K562 (cell line): ENCODE results near the gene AIFM3. TPM values are rescaled to one million over a fixed set of nuclear protein-coding genes. Genes with fewer than 3 reads are reported as not detected.

Experiments used
- ATAC-seq: fragments of 200-7000 bp; cut with Tn5 transposase; 3 replicates; pipeline ENCODE4 v1.9.1; 2020; ENCODE audit warnings: moderate library complexity
- BruUV-seq: library from RNA; stranded (reverse); fragments of 400-500 nt; replicated peaks from 2 replicates; lab custom pipeline; 2021; lab: Mats Ljungman, UMichigan
- CTCF ChIA-PET: fragments of 300-600 bp; formaldehyde crosslinking; extraction: SDS; loops from one replicate; lab custom pipeline; 2021; ENCODE audit warnings: low intra/inter-chr PET ratio; lab: Yijun Ruan, JAX
- POLR2A ChIA-PET: fragments of 300-600, 350-650 bp; sonication (Branson Sonifier 250); formaldehyde crosslinking; extraction: SDS; loops from one replicate; lab custom pipeline; 2021; ENCODE audit warnings: antibody characterized with exemption, inconsistent platforms; lab: Yijun Ruan, JAX
- DNase-seq, 4 experiments: peaks; one replicate each; pipeline versions ENCODE4 v3.0.0 to v3.0.0-alpha.2; 2011 to 2018; ENCODE audit warnings: low spot score in 3 of 4, mixed read lengths in 3 of 4; ENCODE audit errors: extremely low read depth in 1 of 4
- FAIRE-seq: peaks from 2 replicates; lab custom pipeline; 2011; peaks lifted over from hg19 to GRCh38; lab: Jason Lieb, UNC
- H2AFZ ChIP-seq: 2 replicates; pipeline ENCODE4 v1.6.0; 2011; ENCODE audit warnings: low read depth, low read length, control low read depth, inconsistent platforms
- H3K27ac ChIP-seq: fragments of 200-600 bp; 3 replicates; pipeline ENCODE4 v1.8.0; 2011; ENCODE audit warnings: low read depth, mild to moderate bottlenecking, control low read depth, inconsistent platforms, low read length, moderate library complexity, mixed read lengths; ENCODE audit errors: extremely low read depth
- H3K27me3 ChIP-seq, 2 experiments: fragments of 300-600 bp in 1 of 2; 2 replicates in 1 of 2; 3 replicates in 1 of 2; pipeline versions ENCODE4 v1.6.0 to v1.8.0; 2011; ENCODE audit warnings: inconsistent platforms in 2 of 2, low read length in 2 of 2, mild to moderate bottlenecking in 1 of 2, mixed read lengths in 1 of 2, moderate library complexity in 1 of 2; ENCODE audit not compliant: control insufficient read depth in 2 of 2, insufficient read depth in 2 of 2
- H3K36me3 ChIP-seq: fragments of 300-600 bp; 3 replicates; pipeline ENCODE4 v1.8.0; 2011; ENCODE audit warnings: mild to moderate bottlenecking, low read length, inconsistent platforms; ENCODE audit not compliant: control insufficient read depth, insufficient read depth
- H3K4me1 ChIP-seq, 2 experiments: fragments of 200-600 bp in 1 of 2; replicated peaks in 1 of 2; 2 replicates in 1 of 2; 3 replicates in 1 of 2; pipeline versions ENCODE4 v1.5.1 to v1.8.0; 2011; ENCODE audit warnings: inconsistent platforms in 2 of 2, low read length in 2 of 2, mild to moderate bottlenecking in 1 of 2, mixed read lengths in 1 of 2, moderate library complexity in 1 of 2; ENCODE audit not compliant: control insufficient read depth in 2 of 2, insufficient read depth in 2 of 2
- H3K4me2 ChIP-seq: 2 replicates; pipeline ENCODE4 v1.6.1; 2011; ENCODE audit warnings: low read length, control low read depth, inconsistent platforms, mixed read lengths; ENCODE audit not compliant: insufficient read depth
- H3K4me3 ChIP-seq: fragments of 200-600 bp; sonication (generic), shearing (Covaris generic); 2 replicates; pipeline ENCODE4 v1.5.1; 2016; ENCODE audit warnings: control low read depth, inconsistent platforms
- H3K79me2 ChIP-seq: fragments of 200-600 bp; 3 replicates; pipeline ENCODE4 v1.8.0; 2011; ENCODE audit warnings: low read length, inconsistent platforms; ENCODE audit not compliant: control insufficient read depth, insufficient read depth
- H3K9ac ChIP-seq, 2 experiments: 2 replicates each; pipeline versions ENCODE4 v1.6.0 to v1.6.1; 2011; ENCODE audit warnings: low read depth in 2 of 2, low read length in 2 of 2, control low read depth in 1 of 2, inconsistent platforms in 1 of 2, mild to moderate bottlenecking in 1 of 2, mixed read lengths in 1 of 2; ENCODE audit not compliant: insufficient read depth in 1 of 2
- H3K9me1 ChIP-seq: one replicate; pipeline ENCODE4 v1.6.0; 2011; ENCODE audit warnings: inconsistent platforms, mild to moderate bottlenecking, low read length, moderate library complexity; ENCODE audit not compliant: control insufficient read depth, insufficient read depth
- H3K9me3 ChIP-seq: replicated peaks from 2 replicates; pipeline ENCODE4 v1.5.1; 2011; ENCODE audit warnings: low read depth, low read length, inconsistent platforms; ENCODE audit not compliant: control insufficient read depth, insufficient read depth
- H4K20me1 ChIP-seq: replicated peaks from 2 replicates; pipeline ENCODE4 v1.6.1; 2011; ENCODE audit warnings: low read length, inconsistent platforms, mixed read lengths; ENCODE audit not compliant: control insufficient read depth, insufficient read depth
- ATF2 ChIP-seq: sonication (generic); formaldehyde crosslinking; IDR thresholded peaks from 2 replicates; pipeline ENCODE4 v1.8.1; 2022; ENCODE audit warnings: missing genetic modification reagents
- BCOR ChIP-seq: fragments of 450-650 bp; IDR thresholded peaks from 2 replicates; pipeline ENCODE4 v1.6.1; 2016
- BRF2 ChIP-seq: IDR thresholded peaks from 3 replicates; pipeline ENCODE4 v1.6.1; 2011; ENCODE audit warnings: borderline replicate concordance, mild to moderate bottlenecking; ENCODE audit not compliant: insufficient read length, insufficient read depth
- CBX2 ChIP-seq: fragments of 200-600 bp; sonication (generic); IDR thresholded peaks from one replicate; pipeline ENCODE4 v1.6.1; 2012; ENCODE audit warnings: mild to moderate bottlenecking, low read length, inconsistent platforms; ENCODE audit not compliant: insufficient read depth, poor library complexity, severe bottlenecking
- ESRRA ChIP-seq: fragments of 450-650 bp; IDR thresholded peaks from 2 replicates; pipeline ENCODE4 v1.6.1; 2014; ENCODE audit warnings: low read depth, mild to moderate bottlenecking, moderate library complexity, borderline replicate concordance
- EZH2 ChIP-seq: IDR thresholded peaks from 2 replicates; pipeline ENCODE4 v1.6.1; 2012; ENCODE audit warnings: low read depth, mild to moderate bottlenecking, inconsistent platforms, low read length, borderline replicate concordance
- ILK ChIP-seq: fragments of 450-650 bp; IDR thresholded peaks from 2 replicates; pipeline ENCODE4 v1.6.1; 2016; ENCODE audit warnings: missing genetic modification characterization, low read depth, mild to moderate bottlenecking, missing compliant biosample characterization, moderate library complexity, borderline replicate concordance
- MYBL2 ChIP-seq, 2 experiments: fragments of 450-650 bp in 1 of 2; sonication (generic) in 1 of 2; formaldehyde crosslinking in 1 of 2; IDR thresholded peaks; 2 replicates each; pipeline versions ENCODE4 v1.6.1 to v1.8.1; 2017 to 2022; ENCODE audit warnings: borderline replicate concordance in 1 of 2, inconsistent platforms in 1 of 2, low read depth in 1 of 2, mild to moderate bottlenecking in 1 of 2, missing genetic modification reagents in 1 of 2, moderate library complexity in 1 of 2
- NFE2L1 ChIP-seq: fragments of 450-650 bp; IDR thresholded peaks from 2 replicates; pipeline ENCODE4 v1.6.1; 2016; ENCODE audit warnings: missing genetic modification characterization, low read depth, mild to moderate bottlenecking, missing compliant biosample characterization, moderate library complexity, borderline replicate concordance
- NFIX ChIP-seq: fragments of 250-450 bp; sonication (Bioruptor Pico); IDR thresholded peaks from 2 replicates; pipeline ENCODE4 v1.4.0; 2020; ENCODE audit warnings: low read depth, mild to moderate bottlenecking, moderate library complexity
- PHB ChIP-seq: fragments of 250-450 bp; sonication (Bioruptor Pico); IDR thresholded peaks from 2 replicates; pipeline ENCODE4 v1.5.0; 2021
- SREBF1 ChIP-seq: fragments of 150-350 bp; IDR thresholded peaks from 2 replicates; pipeline ENCODE4 v1.6.1; 2014; ENCODE audit warnings: antibody characterized with exemption, low read depth, low read length, borderline replicate concordance
- TAF9B ChIP-seq: fragments of 450-650 bp; IDR thresholded peaks from 2 replicates; pipeline ENCODE4 v1.6.1; 2018; ENCODE audit warnings: mild to moderate bottlenecking; ENCODE audit not compliant: partially characterized antibody
- THRB ChIP-seq: fragments of 450-650 bp; formaldehyde crosslinking; conservative IDR thresholded peaks from 2 replicates; pipeline ENCODE4 v1.4.0; 2022; ENCODE audit warnings: mild to moderate bottlenecking, missing genetic modification characterization
- ZFP30 ChIP-seq: fragments of 250-450 bp; sonication (Bioruptor Pico); IDR thresholded peaks from 2 replicates; pipeline ENCODE4 v1.8.0; 2022; ENCODE audit warnings: moderate library complexity, mild to moderate bottlenecking, inconsistent platforms, borderline replicate concordance
- ZFPM2 ChIP-seq: fragments of 250-450 bp; sonication (Bioruptor Pico); IDR thresholded peaks from 2 replicates; pipeline ENCODE4 v1.5.1; 2022; ENCODE audit warnings: mild to moderate bottlenecking
- ZNF408 ChIP-seq: fragments of 250-450 bp; sonication (Bioruptor Pico); IDR thresholded peaks from 2 replicates; pipeline ENCODE4 v1.4.0; 2020; ENCODE audit warnings: low read depth, mild to moderate bottlenecking, moderate library complexity
- ZNF583 ChIP-seq: fragments of 250-450 bp; sonication (Bioruptor Pico); IDR thresholded peaks from 2 replicates; pipeline ENCODE4 v1.4.0; 2020
- WGBS: fragments of 100-300 bp; shearing (Covaris generic); methylation state at CpG from one replicate; pipeline ENCODE4 v1.1.6; 2016; ENCODE audit warnings: low coverage, mixed read lengths; ENCODE audit not compliant: insufficient coverage; ENCODE audit errors: missing lambda C conversion rate; 5-methylcytosine and 5-hydroxymethylcytosine counted together
- in situ Hi-C: fragments of 300-500 bp; cut with MboI; formaldehyde crosslinking; loops from 4 replicates; pipeline ENCODE4 v1.15.0; 2018; ENCODE audit warnings: inconsistent platforms, mixed read lengths
- intact Hi-C: fragments of 100-400 bp; cut with micrococcal nuclease; formaldehyde crosslinking; loops from 2 replicates; pipeline ENCODE4 v1.14.2; 2022
- polyA plus RNA-seq, 8 experiments: library from polyadenylated mRNA; depleted of rRNA in 4 of 8; stranded (reverse) in 5 of 8; unstranded in 3 of 8; fragments of >200 nt; fragmentation: Nextera tagmentation in 2 of 8; fragmentation: Illumina TruSeq in 1 of 8; extraction: Ambion mirVana in 2 of 8; extraction: Trizol in 1 of 8; gene quantifications; 2 replicates each; pipeline versions ENCODE4 v1.2.1 to v1.2.3, GENCODE V29; 2011 to 2014; ENCODE audit warnings: inconsistent platforms in 1 of 8, missing spikeins in 1 of 8
- total RNA-seq, 7 experiments: library from RNA; depleted of rRNA in 6 of 7; stranded (reverse); fragments of >200 nt in 6 of 7; fragmentation: Illumina TruSeq in 2 of 7; extraction: Trizol in 2 of 7; gene quantifications; 2 replicates each; pipeline versions ENCODE4 v1.2.1 to v1.2.3, GENCODE V29; 2011 to 2021; ENCODE audit warnings: low replicate concordance in 1 of 7

Gene AIFM3
- total and polyA plus RNA-seq, 9 of the 15 experiments (the other 6 are each of a cell fraction or from before 2014, with no cell fraction given) = 0.03 to 0.20 (median 0.07) TPM; not detected in 1

- intact Hi-C loops (loop anchor here (5.0 kb wide), 1 partner anchor 51 kb away; the partner anchor contains the start of gene LZTR1), in situ Hi-C loops (no loop called here)
- H4K20me1 ChIP-seq = peaks cover 74% of the 10 kb centered on the region
- no TSS peak for BruUV-seq
- WGBS = 81% methylated on average over 4 of the region's 4 CpGs
- H3K4me2 ChIP-seq = no peak overlapping the region
- H3K9ac ChIP-seq = no peak overlapping the region
- no peaks in the 10 kb centered on the region for H3K27me3 ChIP-seq
- H3K9me1 ChIP-seq = peaks cover 10% of the 10 kb centered on the region
- CTCF ChIA-PET = no interaction called here
- H3K4me1 ChIP-seq = peaks cover 8 to 9% of the 10 kb centered on the region in 2 experiments; a peak in 4 of 5 replicates
- peaks cover 80% of the 10 kb centered on the region for H3K36me3 ChIP-seq
- H3K4me3 ChIP-seq = no peak overlapping the region
- H3K27ac ChIP-seq = no peak overlapping the region
- POLR2A ChIA-PET = interaction anchor here (1.3 to 64.4 kb wide), 3 partner anchors 13 to 64 kb away, joined by 3 to 1556 read pairs (median 1556); partner anchors contain the start of genes AIFM3, CRKL and LZTR1
- no peaks in the 10 kb centered on the region for H3K9me3 ChIP-seq
- H2AFZ ChIP-seq = no peak overlapping the region
- DNase-seq (peak in 1 of 4 experiments; percentile 38), FAIRE-seq (no peak), ATAC-seq (no peak)
- H3K79me2 ChIP-seq = peaks cover 99% of the 10 kb centered on the region
- TF ChIP-seq ATF2 (CRISPR knock-in tag) = 0 out of 2 replicates have a peak, but pooled peaks have one; percentile 45
- 0 out of 2 replicates have a peak, but pooled peaks have one; percentile 64 for TF ChIP-seq ZNF408 (CRISPR knock-in tag)
- TF ChIP-seq EZH2 = no peak
- TF ChIP-seq ILK = no peak
- no peak for TF ChIP-seq NFIX (CRISPR knock-in tag)
- TF ChIP-seq PHB = 0 out of 2 replicates have a peak, but pooled peaks have one; percentile 51
- TF ChIP-seq TAF9B = no peak
- 0 out of 2 replicates have a peak, but pooled peaks have one; percentile 5 for TF ChIP-seq NFE2L1 (tag)
- no peak for TF ChIP-seq ESRRA
- no peak for TF ChIP-seq BRF2
- TF ChIP-seq BCOR = no peak
- TF ChIP-seq ZNF583 (CRISPR knock-in tag) = no peak
- TF ChIP-seq CBX2 = no peak
- 0 out of 2 replicates have a peak, but pooled peaks have one; percentile 15 for TF ChIP-seq SREBF1
- 0 out of 2 replicates have a peak, but pooled peaks have one; percentile 5 for TF ChIP-seq THRB (CRISPR knock-in tag)
- TF ChIP-seq MYBL2 (IDR thresholded peaks at IDR 0.05; ENCODE audit: low read depth) = no peak
- TF ChIP-seq MYBL2 (CRISPR knock-in tag; IDR thresholded peaks at IDR 0.05; ENCODE audit: borderline replicate concordance) = peak; percentile 61; the same call in 1 of the 2 replicates
- no peak for TF ChIP-seq ZFPM2 (CRISPR knock-in tag)
- TF ChIP-seq ZFP30 (CRISPR knock-in tag) = no peak
These were observed 35.9 kb upstream of the AIFM3 start for GRCh38 chr22:20931126-20931654.
